SH-SY5Y (cell line): Measurements from ENCODE around the gene CHD6.

Experiments
- GATA2 ChIP-seq: IDR thresholded peaks from 2 replicates; pipeline ENCODE4 v1.6.1; 2011; ENCODE audit warnings: mild to moderate bottlenecking, low read depth, low read length
- GATA3 ChIP-seq: IDR thresholded peaks from 2 replicates; pipeline ENCODE4 v1.6.1; 2011; ENCODE audit warnings: low read depth, mild to moderate bottlenecking, low read length, moderate library complexity

GRCh38 chr20:41532935-41533334, 85.2 kb downstream of the CHD6 start:
- TF ChIP-seq GATA2 (no peak), GATA3 (no peak)
